NCI-H146 treated with DMSO at 0.1 percent for 48 hours (cell line): ENCODE results near the gene SERF2.
A peak's percentile ranks its signal among the peaks of the same experiment; 100 is the strongest.
"Not testable (repeated sequence)": the region's sequence is repeated elsewhere in the genome, so short reads cannot be mapped to it uniquely, and the experiment has no call there.

ENCODE experiments used
- DNase-seq: peaks from one replicate; lab custom pipeline; 2025; ENCODE audit not compliant: unreplicated experiment; lab: John Stamatoyannopoulos, UW

SERF2 gene

DNA sequence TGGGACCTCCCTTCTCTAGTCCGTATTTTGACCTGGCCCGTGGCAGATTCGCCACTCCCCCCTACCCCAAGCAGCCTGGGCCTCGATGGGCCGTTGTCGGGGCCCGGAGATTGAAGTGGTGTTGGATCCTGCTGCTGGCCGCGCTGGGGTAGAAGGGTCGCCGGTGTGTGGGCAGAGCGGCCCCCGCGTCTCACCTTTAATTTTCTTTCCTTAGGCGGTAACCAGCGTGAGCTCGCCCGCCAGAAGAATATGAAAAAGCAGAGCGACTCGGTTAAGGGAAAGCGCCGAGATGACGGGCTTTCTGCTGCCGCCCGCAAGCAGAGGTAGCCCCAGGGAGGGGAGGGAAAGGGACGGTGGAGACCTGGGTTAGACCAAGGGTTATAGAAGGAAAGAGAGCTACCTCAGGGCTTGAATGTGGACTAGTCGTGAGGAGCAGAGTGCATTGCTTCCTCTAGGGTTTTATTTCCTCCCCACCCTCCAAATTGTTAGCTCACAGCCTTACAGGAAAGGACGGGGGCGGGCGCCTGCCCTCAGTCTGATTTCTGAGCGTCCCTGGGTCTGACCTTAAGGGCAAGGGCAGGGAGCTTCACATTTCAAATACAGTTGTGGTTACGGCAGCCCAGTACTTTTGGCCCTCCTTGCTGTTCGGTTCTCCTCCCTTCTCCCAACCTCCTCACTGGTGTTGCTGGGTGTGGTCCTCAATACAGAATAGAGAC is 799 bp downstream of the SERF2 start:
- no peak for DNase-seq

DNA sequence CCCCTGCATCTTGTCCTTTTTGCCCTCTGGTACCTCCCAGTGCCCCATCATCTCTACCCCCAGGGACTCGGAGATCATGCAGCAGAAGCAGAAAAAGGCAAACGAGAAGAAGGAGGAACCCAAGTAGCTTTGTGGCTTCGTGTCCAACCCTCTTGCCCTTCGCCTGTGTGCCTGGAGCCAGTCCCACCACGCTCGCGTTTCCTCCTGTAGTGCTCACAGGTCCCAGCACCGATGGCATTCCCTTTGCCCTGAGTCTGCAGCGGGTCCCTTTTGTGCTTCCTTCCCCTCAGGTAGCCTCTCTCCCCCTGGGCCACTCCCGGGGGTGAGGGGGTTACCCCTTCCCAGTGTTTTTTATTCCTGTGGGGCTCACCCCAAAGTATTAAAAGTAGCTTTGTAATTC is 1.5 kb downstream of the SERF2 start:
- no peak for DNase-seq

DNA sequence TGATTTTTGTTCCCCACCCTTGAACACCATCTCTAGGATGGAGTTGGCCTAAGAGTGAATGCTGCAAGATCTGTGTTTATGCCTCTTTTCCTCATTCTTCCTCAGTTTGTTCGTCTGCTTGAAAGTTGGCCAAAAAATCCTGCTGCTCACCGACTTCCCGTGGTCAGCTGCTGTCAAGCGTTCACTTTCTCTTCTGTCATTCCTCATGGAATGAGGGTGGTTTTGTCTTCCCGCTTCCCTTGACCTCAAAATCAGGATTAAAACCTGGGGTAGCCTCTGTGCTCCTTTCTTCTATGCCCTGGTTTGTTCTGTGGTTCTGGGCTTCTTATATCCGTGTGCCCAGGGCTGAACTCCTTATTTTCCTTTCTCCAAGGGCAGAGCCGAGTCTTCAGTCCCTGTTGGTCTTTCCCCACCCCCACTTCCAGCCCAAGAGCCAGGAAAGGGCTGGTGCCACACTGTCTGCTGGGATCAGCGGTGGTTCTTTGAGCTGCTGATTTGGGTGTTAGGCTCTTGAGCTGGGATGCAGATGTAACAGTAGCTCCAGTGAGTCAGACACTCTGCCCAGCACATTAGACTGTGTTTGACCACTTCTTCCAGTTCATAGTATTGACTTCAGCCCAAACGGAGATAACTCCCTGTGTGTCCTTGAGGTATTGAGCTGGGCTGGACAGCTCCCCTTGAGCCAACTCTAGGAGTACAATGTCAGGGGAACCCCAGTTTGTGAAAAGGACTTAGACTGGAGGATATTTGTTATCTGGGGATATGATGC is 2.3 kb downstream of the SERF2 start:
- DNase-seq = no peak

DNA sequence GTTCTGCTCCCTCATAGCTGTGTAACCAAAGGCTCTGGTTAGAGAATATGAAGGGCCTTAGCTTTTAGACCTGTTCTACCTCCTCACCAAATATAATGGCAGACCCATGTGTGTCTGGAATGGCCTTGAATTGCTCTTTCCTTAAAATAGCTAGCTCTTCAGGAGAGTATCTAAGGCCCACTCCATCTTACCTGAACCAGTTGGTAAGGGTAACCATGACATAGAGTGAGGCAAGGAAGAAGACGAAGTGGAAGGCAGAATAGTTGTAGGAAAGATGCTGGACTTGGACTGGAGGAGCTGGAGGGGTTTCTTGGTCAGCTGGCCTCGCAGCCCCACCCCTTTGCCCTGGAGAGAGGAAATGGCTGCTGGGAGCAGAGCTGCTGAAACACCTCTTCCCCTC is 3.1 kb downstream of the SERF2 start:
- no peak for DNase-seq

DNA sequence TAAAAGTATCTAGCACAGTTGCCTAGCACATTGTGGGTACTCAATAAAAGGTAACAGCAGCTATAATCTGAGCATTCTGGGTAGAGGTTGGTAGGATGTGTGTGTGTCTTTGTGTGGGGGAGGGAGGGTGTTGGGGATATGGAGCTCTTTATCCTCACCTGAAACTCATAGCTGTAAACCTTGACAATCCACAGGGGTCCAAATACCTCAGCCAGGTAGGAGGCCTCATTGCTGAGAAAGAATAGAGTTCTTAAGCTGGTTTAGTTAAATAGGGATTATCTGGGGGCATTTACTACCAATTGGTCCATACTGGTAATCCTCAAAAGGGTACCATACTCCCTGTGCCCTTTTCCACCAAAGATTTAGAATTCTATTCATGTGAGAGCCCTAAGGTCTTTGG is 3.9 kb downstream of the SERF2 start:
- no peak for DNase-seq

DNA sequence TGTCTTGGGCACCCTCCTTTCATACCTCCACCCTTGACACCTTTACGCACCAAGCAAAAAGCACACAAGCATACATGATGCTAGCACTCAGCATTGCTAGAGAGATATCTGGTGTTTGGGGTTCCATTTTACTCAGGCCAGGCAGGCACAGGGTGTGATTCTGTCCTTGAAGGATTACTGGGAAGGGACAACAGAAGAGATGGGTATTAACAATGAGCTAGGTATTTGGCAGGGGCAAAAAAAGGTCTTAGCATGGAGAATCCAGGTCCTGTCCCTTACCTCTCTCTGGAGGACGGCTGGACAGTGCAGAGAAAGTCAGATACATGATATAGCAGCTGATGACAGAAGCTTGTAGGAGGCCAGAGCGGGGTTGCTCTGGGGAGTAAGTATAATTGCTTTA is 4.4 kb downstream of the SERF2 start:
- DNase-seq = no peak

DNA sequence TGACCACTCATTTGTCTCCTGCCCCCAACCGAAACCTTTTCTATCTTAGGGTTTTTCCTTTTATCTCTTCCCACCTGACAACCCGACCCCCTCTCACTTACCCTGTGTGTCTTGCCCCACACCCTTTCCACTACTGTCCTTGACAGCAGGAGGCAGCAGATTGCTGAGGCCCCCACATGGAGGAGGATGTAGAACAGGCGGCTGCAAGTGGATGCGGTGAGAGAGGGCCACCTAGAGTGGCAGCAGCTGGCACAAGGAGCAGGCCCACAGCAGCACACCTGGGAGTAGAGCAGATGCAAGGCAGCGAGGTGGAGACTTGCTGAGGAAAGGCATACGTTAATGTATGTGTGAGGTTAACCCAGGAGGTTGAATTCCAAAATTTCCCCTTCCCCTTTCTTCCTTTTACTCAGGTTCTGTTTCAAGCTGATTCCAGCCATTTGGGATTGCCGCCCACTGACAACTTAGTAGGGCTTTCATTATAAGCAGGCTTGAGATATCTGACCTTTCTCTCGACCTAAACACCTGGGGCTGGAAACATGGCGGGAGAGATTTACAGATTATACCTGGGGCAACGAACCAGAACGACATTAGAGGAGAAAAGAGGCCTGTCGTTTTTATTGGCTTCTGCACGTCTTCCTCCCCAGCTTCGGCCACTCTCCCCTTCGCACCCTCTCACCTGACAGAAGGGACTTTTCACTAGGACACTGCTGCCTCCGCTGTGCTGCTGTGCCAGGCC is 7.3 kb downstream of the SERF2 start:
- DNase-seq = peak; percentile 68

DNA sequence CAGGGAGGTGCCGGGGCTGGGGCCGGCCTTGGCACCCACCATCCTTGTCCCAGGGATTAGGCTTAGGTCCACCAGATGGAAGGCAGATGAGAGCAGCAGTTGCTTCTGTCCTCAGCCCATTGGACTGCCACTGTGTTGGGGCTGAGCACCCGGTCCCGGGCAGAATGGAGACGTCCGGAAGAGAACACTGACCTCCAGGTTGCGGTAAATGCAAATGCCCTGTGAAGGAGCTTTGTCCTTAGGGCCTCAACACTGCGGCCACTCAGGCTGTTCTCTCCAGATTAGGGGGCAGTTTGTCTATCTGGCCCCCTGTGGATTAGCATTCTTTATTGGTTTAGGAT is 7.8 kb downstream of the SERF2 start, which contains the start of gene SERINC4:
Gene SERINC4, minus strand, starts transcription at position 276 of the 341 bp plus-strand sequence. Its CDS starts 234 bp downstream, at position 42.
- DNase-seq = no peak

DNA sequence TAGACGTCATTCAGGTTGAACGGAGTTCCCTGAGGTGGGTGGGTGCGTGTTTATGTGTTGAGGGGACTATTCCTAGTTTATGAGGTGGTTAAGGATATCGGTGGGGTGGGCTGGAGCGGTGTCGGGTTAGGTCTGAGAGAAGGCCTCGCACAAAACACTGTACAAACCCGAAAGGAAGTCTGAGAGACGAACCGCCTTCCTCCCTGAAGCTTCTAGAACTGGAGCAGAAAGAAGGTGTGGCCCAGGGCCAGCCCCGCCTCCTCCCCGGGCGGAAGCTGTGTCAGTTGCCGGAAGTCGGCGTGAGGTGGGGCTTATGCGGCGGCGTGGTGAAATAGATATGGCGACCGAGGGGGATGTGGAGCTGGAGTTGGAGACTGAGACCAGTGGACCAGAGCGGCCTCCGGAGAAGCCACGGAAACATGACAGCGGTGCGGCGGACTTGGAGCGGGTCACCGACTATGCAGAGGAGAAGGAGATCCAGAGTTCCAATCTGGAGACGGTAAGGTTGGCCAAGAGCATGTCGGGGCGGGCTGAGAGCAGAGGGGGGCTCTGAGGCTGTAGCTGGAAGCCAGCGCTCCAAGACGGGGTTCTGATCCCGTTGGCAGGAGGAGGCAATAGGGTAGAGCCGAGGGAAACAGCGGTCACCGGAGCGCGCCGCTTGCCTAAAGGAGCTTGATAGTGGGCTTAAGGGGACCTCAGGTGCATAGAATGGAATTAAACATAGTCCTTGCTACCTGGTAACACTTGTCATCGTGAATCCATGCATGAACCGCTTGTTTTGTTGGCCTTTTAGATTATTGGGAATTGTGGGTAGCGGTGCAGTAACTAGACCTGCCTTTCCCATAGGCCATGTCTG is 8.4 kb downstream of the SERF2 start, which contains the start of gene HYPK:
Gene HYPK, plus strand, starts transcription at position 314 of the 856 bp plus-strand sequence. Its CDS starts 24 bp downstream, at position 338.
- peak; percentile 26 for DNase-seq

DNA sequence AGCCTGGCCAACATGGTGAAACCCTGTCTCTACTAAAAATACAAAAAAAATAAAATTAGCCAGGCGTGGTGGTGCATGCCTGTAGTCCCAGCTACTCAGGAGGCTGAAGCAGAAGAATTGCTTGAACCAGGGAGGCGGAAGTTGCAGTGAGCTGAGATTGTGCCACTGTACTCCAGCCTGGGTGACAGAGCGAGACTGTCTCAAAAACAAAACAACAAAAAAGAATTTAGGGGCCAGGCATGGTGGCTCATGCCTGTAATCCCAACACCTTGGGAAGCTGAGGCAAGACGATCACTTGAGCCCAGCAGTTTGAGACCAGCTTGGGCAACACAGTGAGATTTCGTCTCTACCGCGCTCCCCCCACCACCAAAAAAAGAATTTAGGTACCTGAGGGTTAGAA is 10.6 kb downstream of the SERF2 start:
- DNase-seq = not testable (repeated sequence)

DNA sequence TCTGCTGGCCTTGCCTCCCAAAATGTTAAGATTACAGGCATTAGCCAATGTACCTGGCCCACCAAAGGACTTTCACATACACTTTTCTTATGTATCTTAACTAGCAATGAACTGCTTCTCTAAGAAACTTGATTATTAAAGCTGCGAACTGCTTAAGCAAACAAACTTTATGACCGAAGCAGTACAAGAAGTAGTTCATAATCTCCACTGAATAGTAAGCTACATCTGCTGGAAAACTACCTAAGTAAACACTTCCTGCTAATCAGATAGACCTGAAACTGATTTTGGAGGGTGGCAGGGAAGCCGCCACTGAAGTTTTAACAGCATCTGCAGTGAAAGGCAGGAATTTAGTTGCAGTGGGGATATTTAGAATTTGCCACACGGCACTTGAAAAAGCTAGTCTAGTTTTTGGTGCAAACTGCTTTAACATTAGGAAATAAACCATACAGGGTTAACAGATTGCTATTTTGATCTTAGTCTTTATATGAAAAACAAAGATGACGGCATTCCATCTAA is 16.4 kb downstream of the SERF2 start:
- no peak for DNase-seq

DNA sequence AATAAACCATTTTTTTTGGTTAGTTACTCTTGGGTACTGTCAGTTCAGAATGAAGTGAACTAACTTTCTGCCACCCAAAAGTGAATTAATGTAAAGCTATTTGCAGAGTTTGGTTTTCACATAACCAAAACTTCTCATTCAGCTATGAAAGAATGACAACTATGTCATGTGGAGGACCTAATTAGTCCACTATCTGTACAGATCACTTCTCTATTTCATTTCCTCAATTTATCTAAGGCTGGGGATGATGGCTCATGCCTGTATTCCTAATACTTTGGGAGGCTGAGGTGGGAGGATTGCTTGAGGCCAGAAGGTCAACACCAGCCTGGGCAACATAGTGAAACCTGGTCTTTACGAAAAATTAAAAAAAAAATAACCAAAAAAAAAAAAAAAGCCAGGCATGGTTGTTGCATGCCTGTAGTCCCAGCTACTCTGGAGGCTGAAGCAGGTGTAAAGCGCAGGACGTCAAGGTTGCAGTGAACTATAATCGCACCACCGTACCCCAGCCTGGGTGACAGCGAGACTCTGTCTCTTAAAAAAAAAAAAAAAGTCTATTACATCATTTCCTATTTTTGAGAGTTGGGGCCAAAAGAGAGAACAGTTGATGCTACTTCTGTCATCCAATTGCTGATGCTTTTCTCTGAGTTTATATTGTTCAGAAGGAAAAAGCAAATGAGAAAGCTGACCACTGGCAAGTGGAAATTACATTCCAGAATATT is 17.0 kb downstream of the SERF2 start:
- no peak for DNase-seq

DNA sequence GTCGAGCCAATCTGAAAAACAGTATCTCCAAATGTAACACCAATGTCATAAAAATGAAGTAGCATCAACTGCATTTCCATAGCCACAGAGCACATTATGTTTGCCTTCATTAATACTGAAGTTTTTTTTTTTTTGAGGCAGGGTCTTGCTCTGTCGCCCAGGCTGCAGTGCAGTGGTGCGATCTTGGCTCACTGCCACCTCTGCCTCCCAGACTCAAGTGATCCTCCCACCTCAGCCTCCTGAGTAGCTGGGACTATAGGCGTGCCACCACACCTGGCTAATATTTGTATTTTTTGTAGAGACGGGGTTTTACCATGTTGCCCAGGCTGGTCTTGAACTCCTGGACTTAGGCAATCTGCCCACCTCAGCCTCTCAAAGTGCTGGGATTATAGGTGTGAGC is 22.9 kb downstream of the SERF2 start:
- DNase-seq = not testable (repeated sequence)

DNA sequence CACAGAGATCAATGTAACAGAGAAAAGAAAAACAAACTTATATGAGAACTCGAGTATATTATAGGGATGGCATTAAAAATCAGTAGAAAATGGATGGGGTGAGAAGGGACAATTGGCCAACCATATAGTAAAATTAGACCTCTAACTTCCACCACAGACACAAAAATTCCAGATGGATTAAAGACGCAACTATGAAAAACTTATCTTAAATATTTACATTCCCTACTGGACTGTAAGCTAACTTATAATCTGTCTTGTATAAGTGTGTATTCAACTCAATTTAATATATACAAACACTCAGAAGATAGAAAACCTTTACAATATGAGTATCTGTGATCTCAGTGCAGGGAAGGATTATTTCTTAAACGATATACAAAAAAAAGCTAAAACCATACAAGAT is 29.4 kb downstream of the SERF2 start:
- DNase-seq = no peak

DNA sequence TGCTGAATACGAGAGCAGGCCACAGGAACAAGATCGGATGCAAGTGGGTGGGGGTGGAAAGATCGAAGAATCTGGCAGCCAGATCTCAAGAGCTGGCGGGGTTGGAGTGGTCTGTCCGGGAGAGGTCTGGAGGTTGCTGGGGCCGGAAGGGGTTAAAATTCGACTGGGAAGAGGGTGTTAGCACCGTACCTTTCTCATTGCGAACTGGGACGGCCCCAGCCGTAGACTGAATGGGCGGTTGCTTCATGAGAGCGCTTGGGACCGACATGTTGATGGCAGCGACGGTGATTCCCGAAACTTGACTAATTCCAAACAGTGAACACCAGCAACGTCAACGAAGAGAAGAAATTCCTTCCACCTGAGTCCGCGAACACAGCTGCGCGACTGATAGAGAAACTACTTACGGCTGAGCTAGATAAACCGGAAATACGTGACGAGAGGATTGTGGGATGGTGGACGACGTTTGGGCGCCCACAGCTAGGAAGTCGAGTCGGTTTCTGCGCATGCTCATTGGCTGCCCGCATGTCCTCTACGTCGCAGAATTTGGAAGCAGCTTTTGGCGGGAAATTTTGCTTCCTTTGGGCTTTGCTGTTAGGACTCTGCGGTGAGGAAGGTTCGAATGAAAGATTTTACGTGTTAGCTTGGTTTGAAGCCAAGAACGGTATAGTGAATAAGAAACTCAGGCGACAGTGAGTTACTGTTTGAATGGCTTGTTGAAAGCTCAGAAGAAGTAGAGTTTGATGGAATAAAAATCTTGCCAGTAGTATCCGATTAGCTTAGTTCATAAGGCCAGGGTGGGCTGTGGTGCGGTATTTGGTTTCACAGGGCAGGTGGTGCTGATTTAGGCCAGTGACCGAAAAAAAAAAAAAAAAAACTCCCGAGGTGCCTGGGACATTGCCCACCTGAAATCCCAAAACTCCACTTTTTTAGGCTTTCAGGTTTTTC is 32.5 kb downstream of the SERF2 start, which contains the start of gene MFAP1:
Gene MFAP1, minus strand, starts transcription at position 389 of the 945 bp plus-strand sequence. Its CDS starts 121 bp downstream, at position 268.
- peak; percentile 89 for DNase-seq

DNA sequence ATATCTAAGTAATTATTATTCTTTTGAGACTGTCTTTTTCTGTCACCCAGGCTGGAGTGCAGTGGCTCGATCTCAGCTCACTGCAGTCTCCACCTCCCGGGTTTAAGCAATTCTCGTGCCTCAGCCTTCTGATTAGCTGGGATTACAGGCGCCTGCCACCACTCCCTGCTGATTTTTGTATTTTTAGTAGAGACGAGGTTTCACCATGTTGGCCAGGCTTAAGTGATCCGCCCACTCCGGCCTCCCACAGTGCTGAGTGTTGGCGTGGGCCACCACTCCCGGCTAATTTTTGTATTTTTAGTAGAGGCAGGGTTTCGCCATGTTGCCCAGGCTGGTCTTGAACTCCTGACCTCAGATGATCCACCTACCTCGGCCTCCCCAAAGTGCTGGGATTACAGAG is 33.2 kb downstream of the SERF2 start:
- DNase-seq = not testable (repeated sequence)

DNA sequence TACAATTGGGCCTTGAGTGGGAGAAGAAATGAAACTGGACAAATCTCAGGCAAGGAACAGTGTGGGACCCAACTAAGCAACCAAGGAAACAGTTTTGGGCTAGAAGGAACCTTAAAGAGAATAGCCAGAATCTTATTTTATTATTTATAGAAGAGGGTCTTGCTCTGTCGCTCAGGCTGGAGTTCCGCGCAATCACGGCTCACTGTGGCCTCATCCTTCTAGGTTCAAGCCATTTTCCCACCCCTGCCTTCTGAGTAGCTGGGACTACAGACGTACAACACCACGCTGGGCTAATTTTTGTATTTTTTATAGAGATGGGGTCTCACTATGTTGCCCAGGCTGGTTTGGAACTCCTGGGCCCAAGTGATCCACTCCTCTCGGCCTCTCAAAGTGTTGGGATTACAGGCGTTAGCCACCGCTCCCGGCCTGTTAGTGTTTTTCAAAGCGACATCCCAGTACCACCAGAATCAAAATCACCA is 33.9 kb downstream of the SERF2 start:
- no peak for DNase-seq

DNA sequence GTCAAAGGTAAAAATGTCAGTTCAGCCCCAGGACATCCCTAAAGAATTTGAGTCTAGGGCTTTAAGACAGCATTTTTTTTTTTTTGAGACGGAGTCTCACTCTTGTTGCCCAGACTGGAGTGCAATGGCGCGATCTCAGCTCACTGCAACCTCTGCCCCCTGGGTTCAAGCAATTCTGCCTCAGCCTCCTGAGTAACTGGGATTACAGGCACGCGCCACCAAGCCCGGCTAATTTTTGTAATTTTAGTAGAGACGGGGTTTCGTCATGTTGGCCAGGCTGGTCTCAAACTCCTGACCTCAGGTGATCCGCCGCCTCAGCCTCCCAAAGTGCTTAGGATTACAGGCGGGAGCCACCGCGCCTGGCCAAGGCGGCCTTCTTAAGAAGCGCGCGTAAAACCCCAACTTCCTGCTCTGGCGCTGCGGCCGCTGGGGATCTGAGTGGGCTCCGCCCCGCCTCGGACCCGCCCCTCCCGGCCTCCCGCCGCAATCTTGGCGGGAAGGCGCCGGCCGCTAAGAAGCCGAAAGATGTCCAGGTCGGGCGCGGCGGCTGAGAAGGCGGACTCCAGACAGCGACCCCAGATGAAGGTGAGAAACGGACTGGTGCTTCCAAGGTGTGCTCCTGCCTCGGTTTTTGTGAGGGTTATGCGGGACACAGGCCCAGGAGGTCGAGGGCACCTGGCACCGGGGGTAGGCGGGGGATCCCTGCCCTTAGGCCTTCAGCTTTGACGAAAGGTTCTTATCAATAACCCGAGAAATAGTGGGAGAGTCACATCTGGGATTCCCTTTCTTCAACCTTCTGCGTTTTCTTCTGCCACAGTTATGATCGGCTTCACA is 34.6 kb downstream of the SERF2 start, which contains the start of gene WDR76:
Gene WDR76, plus strand, starts transcription at position 495 of the 834 bp plus-strand sequence. Its CDS starts 31 bp downstream, at position 526.
- DNase-seq = peak; percentile 51
